Esophagus muscularis mucosa (tissue), 4 donors: Measurements from ENCODE around the gene CCDC12.

Source experiments
- EP300 ChIP-seq: sonication (generic); formaldehyde crosslinking; IDR thresholded peaks from one replicate; pipeline ENCODE4 v1.6.1; 2017; ENCODE audit warnings: antibody characterized with exemption
- POLR2A ChIP-seq: fragments of 450-650 bp; IDR thresholded peaks from one replicate; pipeline ENCODE4 v1.6.1; 2017; ENCODE audit warnings: antibody characterized with exemption, moderate library complexity, mild to moderate bottlenecking, low read depth
- POLR2AphosphoS5 ChIP-seq, 2 donors: sonication (generic); formaldehyde crosslinking; IDR thresholded peaks; one replicate each; pipeline ENCODE4 v1.6.1; 2017; ENCODE audit warnings: antibody characterized with exemption in 2 of 2
- TF ChIP-seq, protein P1 (sequence below), 3 experiments: fragments of 200-600 bp in 2 of 3; fragments of 450-650 bp in 1 of 3; sonication (generic) in 2 of 3; IDR thresholded peaks; one replicate each; pipeline ENCODE4 v1.5.1; 2017 to 2019; ENCODE audit warnings: antibody characterized with exemption in 3 of 3, mild to moderate bottlenecking in 2 of 3, moderate library complexity in 1 of 3

DNA sequence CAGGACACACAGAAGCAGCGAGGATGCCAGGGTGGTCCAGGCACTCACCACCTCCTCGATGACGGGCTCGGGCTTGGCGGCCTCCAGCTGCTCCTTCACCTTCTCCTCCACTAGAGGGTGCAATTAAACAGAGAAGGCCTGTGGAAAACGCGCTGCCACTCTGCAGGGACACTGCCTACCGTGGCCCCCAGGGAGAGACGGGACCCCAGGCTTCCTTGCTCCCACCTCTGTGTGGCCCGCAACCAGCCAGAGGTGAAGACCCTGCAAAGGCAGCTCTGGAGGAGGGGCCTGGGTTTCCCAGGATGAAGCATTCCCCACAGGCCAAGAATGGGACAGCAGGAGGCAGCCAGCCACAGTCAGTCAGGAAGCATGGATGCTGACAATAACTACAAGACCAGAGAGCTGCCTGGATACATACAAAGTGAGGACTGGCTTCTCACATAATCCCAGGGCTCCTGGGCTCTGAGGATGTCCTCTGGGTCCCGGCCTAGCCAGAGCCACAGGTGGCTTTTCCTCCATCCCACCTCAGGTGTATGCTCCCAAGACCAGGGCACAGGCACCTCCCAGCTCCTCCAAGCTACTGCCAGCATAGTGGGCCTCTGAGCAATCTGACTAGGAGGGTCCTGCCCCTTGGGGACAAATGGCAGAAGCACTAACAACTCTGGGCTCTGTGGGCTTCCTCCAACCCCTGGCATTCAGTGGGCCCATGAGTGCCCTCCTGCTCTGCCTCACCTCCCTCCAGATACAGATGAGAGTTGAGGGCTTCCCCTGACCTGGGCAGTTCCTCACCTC, 52.8 kb downstream of the CCDC12 start:
- TF ChIP-seq, protein P1, sequence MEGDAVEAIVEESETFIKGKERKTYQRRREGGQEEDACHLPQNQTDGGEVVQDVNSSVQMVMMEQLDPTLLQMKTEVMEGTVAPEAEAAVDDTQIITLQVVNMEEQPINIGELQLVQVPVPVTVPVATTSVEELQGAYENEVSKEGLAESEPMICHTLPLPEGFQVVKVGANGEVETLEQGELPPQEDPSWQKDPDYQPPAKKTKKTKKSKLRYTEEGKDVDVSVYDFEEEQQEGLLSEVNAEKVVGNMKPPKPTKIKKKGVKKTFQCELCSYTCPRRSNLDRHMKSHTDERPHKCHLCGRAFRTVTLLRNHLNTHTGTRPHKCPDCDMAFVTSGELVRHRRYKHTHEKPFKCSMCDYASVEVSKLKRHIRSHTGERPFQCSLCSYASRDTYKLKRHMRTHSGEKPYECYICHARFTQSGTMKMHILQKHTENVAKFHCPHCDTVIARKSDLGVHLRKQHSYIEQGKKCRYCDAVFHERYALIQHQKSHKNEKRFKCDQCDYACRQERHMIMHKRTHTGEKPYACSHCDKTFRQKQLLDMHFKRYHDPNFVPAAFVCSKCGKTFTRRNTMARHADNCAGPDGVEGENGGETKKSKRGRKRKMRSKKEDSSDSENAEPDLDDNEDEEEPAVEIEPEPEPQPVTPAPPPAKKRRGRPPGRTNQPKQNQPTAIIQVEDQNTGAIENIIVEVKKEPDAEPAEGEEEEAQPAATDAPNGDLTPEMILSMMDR (IDR thresholded peaks at IDR 0.05): peak; percentile 56 to 75 (median 65)
- TF ChIP-seq POLR2A (no peak), EP300 (no peak), POLR2AphosphoS5 (IDR thresholded peaks at IDR 0.05) (no peak)
